NB4 (cell line): ENCODE measurements around the gene NAA10.

Experiments used
- CTCF ChIP-seq: IDR thresholded peaks from one replicate; pipeline ENCODE4 v1.5.1; 2012; ENCODE audit warnings: low read depth, low read length
- POLR2A ChIP-seq: IDR thresholded peaks from 2 replicates; pipeline ENCODE4 v1.6.1; 2011; ENCODE audit warnings: mild to moderate bottlenecking; ENCODE audit not compliant: insufficient read length; ENCODE audit errors: extremely low read depth
- TF ChIP-seq, protein P1 (sequence below): IDR thresholded peaks from 2 replicates; pipeline ENCODE4 v1.6.1; 2011; ENCODE audit warnings: low read depth, low read length

- TF ChIP-seq POLR2A, result no peak
- no peak for TF ChIP-seq CTCF
- TF ChIP-seq, protein P1, sequence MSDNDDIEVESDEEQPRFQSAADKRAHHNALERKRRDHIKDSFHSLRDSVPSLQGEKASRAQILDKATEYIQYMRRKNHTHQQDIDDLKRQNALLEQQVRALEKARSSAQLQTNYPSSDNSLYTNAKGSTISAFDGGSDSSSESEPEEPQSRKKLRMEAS, result no peak
These were observed 3.5 kb upstream of the NAA10 start for GRCh38 chrX:153938226-153938786.
